Mesendoderm (in vitro differentiated cells): Measurements from ENCODE around the gene MAN2B2.

Experiments
- DNase-seq: peaks from one replicate; pipeline ENCODE4 v3.0.0; 2013
- H2AK5ac ChIP-seq: 2 replicates; pipeline ENCODE4 v1.6.1; 2013; ENCODE audit warnings: low read length, inconsistent platforms
- H2BK120ac ChIP-seq: 2 replicates; pipeline ENCODE4 v1.6.1; 2013; ENCODE audit warnings: low read depth, mild to moderate bottlenecking, low read length, moderate library complexity, mixed read lengths
- H2BK15ac ChIP-seq: replicated peaks from 2 replicates; pipeline ENCODE4 v1.6.1; 2013; ENCODE audit warnings: low read depth, mild to moderate bottlenecking, moderate library complexity
- H2BK5ac ChIP-seq: 2 replicates; pipeline ENCODE4 v1.6.1; 2013; ENCODE audit warnings: low read length, inconsistent platforms
- H3K18ac ChIP-seq: 2 replicates; pipeline ENCODE4 v1.6.1; 2013; ENCODE audit warnings: mild to moderate bottlenecking, low read length, mixed read lengths
- H3K23ac ChIP-seq: one replicate; pipeline ENCODE4 v1.6.1; 2013; ENCODE audit warnings: low read length
- H3K27ac ChIP-seq: 2 replicates; pipeline ENCODE4 v1.5.1; 2013; ENCODE audit warnings: low read depth, mild to moderate bottlenecking, inconsistent platforms, low read length, moderate library complexity
- H3K27me3 ChIP-seq: 2 replicates; pipeline ENCODE4 v1.6.1; 2013; ENCODE audit warnings: low read length, control low read depth, mild to moderate bottlenecking, inconsistent platforms; ENCODE audit not compliant: insufficient read depth, poor library complexity
- H3K36me3 ChIP-seq: 2 replicates; pipeline ENCODE4 v1.6.1; 2013; ENCODE audit warnings: low read length, inconsistent platforms; ENCODE audit not compliant: control insufficient read depth, insufficient read depth
- H3K4ac ChIP-seq: one replicate; pipeline ENCODE4 v1.6.1; 2013; ENCODE audit warnings: low read depth, mild to moderate bottlenecking, low read length, moderate library complexity
- H3K4me1 ChIP-seq: 2 replicates; pipeline ENCODE4 v1.6.1; 2013; ENCODE audit warnings: low read depth, low read length, inconsistent platforms; ENCODE audit not compliant: control insufficient read depth
- H3K4me2 ChIP-seq: 2 replicates; pipeline ENCODE4 v1.6.1; 2013; ENCODE audit warnings: low read length
- H3K4me3 ChIP-seq: 2 replicates; pipeline ENCODE4 v1.5.1; 2013; ENCODE audit warnings: mild to moderate bottlenecking, low read length
- H3K56ac ChIP-seq: one replicate; pipeline ENCODE4 v1.6.1; 2013; ENCODE audit warnings: low read length
- H3K79me1 ChIP-seq: 2 replicates; pipeline ENCODE4 v1.6.1; 2013; ENCODE audit warnings: low read length, inconsistent platforms
- H3K79me2 ChIP-seq: 2 replicates; pipeline ENCODE4 v1.6.1; 2013; ENCODE audit warnings: mild to moderate bottlenecking, low read length; ENCODE audit not compliant: control insufficient read depth, insufficient read depth
- H3K9ac ChIP-seq: 2 replicates; pipeline ENCODE4 v1.6.1; 2013; ENCODE audit warnings: low read length, inconsistent platforms
- H4K5ac ChIP-seq: one replicate; pipeline ENCODE4 v1.6.1; 2013; ENCODE audit warnings: low read length
- H4K8ac ChIP-seq: one replicate; pipeline ENCODE4 v1.6.1; 2013; ENCODE audit warnings: low read depth, mild to moderate bottlenecking, control low read depth, low read length, moderate library complexity
- WGBS: extraction: QIAGEN DNeasy Blood & Tissue Kit; methylation state at CpG from one replicate; pipeline ENCODE4 v1.1.7; 2013; ENCODE audit warnings: low lambda C conversion rate, missing lambda C conversion rate; ENCODE audit not compliant: insufficient coverage; ENCODE audit errors: extremely low coverage; 5-methylcytosine and 5-hydroxymethylcytosine counted together

MAN2B2 gene

DNA sequence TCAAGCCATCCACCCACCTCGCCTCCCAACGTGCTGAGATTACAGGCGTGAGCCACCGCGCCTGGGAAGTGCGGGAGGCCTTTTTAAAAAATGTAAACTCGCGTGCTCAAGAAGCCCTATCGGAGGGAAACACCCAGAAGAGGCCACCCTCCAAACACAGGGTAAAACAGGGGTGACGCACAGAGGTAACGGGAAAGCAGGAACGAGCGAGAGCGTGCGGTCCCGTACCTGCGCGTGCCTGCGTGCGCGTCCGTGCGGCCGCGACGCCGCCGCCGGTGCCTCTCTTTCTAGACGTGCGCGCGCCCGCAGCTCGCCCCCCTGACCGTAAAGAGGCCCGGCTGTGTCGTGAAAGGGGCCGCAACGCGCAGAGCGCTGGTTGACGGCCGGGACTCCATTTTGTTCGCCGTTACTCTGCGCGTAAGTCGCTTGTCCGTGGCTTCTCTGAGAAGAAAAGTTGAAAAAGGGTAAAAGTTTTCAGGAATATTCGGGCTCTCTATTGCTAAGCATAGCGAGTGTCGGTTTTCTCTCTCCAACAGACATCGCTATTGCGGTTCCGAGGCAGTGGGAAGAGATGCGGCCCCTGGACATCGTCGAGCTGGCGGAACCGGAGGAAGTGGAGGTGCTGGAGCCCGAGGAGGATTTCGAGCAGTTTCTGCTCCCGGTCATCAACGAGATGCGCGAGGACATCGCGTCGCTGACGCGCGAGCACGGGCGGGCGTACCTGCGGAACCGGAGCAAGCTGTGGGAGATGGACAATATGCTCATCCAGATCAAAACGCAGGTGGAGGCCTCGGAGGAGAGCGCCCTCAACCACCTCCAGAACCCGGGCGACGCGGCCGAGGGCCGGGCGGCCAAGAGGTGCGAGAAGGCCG, 65.5 kb downstream of the MAN2B2 start, which contains the start of gene MRFAP1:
Gene MRFAP1 (plus strand): TSS at position 394 of the 872 bp plus-strand sequence. CDS start 178 bp downstream, at position 572.
- H3K4me2 ChIP-seq, result peak within 1 kb of the TSS; percentile 91
- peaks cover 3% of the 10 kb centered on the region for H3K4me1 ChIP-seq
- peaks cover 2% of the 10 kb centered on the region for H3K36me3 ChIP-seq
- peak within 1 kb of the TSS; percentile 98 for H3K4me3 ChIP-seq
- H2BK120ac ChIP-seq, result no peak within 1 kb of the TSS
- WGBS, result no CpG with 5 or more reads among the region's 90 CpGs
- H3K9ac ChIP-seq, result peak within 1 kb of the TSS; percentile 99
- peak; percentile 97 for DNase-seq
- H3K23ac ChIP-seq, result no peak within 1 kb of the TSS
- H4K8ac ChIP-seq, result no peak within 1 kb of the TSS
- peak within 1 kb of the TSS; percentile 97 for H3K56ac ChIP-seq
- peak within 1 kb of the TSS; percentile 18 for H3K4ac ChIP-seq
- peak within 1 kb of the TSS; percentile 79 for H2BK5ac ChIP-seq
- H4K5ac ChIP-seq, result no peak within 1 kb of the TSS
- H3K79me1 ChIP-seq, result peaks cover 11% of the 10 kb centered on the region
- peaks cover 22% of the 10 kb centered on the region for H3K79me2 ChIP-seq
- H3K27ac ChIP-seq, result peak within 1 kb of the TSS; percentile 85
- peak within 1 kb of the TSS; percentile 75 for H3K18ac ChIP-seq
- H2BK15ac ChIP-seq, result no peak within 1 kb of the TSS
- H3K27me3 ChIP-seq, result no peaks in the 10 kb centered on the region
- peak within 1 kb of the TSS; percentile 22 for H2AK5ac ChIP-seq

DNA sequence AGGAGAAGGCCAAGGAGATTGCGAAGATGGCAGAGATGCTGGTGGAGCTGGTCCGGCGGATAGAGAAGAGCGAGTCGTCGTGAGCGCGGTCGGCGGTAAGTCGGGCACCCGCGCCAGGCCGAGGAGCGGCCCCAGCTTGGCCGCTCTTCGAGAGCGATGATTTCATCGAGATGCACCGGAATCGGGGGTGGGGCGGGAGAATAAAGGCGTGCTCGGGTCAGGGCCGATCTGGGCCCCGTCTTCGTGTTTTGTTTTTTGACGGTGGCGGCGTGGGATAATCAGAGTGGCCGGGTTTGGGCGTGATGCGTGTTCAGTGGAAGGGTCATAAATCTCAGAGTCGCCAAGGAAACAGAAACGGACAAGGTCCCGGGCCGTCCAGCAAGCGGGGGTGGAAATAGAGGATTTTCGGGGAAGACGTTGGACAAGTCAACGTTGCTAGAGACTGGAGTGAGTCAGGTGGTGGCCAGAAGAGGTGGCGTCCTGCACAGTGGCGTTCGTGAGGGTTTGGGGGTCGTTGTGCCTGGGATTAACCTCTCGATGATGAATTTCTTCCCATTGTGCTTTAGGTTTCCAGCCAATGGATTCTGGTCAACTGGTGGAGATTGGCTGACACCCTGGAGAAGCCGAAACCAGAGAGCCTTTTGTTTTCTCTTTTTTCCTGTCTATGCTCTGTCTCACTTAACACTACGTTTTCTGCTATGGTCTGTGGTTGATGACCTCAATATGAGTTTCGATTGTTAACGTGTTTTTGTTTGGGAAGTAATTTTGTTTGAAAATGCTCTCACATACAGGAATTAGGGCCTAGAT, 66.4 kb downstream of the MAN2B2 start:
- H3K9ac ChIP-seq, result peak overlapping the region; percentile 99
- H2BK15ac ChIP-seq, result no peak overlapping the region
- peaks cover 11% of the 10 kb centered on the region for H3K79me1 ChIP-seq
- peak overlapping the region; percentile 22 for H2AK5ac ChIP-seq
- H2BK120ac ChIP-seq, result no peak overlapping the region
- no peaks in the 10 kb centered on the region for H3K27me3 ChIP-seq
- no peak overlapping the region for H3K23ac ChIP-seq
- peak; percentile 53 for DNase-seq
- H3K36me3 ChIP-seq, result peaks cover 2% of the 10 kb centered on the region
- no peak overlapping the region for H3K18ac ChIP-seq
- H3K56ac ChIP-seq, result peak overlapping the region; percentile 97
- peak overlapping the region; percentile 85 for H3K27ac ChIP-seq
- no CpG with 5 or more reads among the region's 50 CpGs for WGBS
- H3K4ac ChIP-seq, result peak overlapping the region; percentile 18
- no peak overlapping the region for H2BK5ac ChIP-seq
- H4K8ac ChIP-seq, result no peak overlapping the region
- peaks cover 22% of the 10 kb centered on the region for H3K79me2 ChIP-seq
- peak overlapping the region; percentile 98 for H3K4me3 ChIP-seq
- H3K4me2 ChIP-seq, result peak overlapping the region; percentile 91
- H4K5ac ChIP-seq, result no peak overlapping the region
- peaks cover 3% of the 10 kb centered on the region for H3K4me1 ChIP-seq

DNA sequence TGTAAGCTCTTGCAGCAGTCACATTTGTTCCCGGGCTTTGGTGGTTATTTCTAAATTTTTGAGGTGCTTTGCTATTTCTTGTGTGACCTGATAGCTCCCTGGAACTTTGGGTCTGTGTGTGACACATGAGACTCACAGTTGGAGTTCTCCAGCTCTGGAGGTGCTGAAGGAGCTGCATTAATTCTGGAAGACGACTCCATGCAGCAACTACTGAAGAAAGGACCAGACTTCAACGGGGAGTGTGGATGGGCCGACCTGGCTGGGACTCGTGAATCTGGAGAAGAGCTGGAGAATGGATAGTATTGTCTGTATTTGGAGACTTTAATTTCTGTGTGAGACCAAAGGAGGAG, 67.0 kb downstream of the MAN2B2 start:
- no peak overlapping the region for H2BK120ac ChIP-seq
- peaks cover 2% of the 10 kb centered on the region for H3K36me3 ChIP-seq
- H4K5ac ChIP-seq, result no peak overlapping the region
- H3K4me2 ChIP-seq, result peak overlapping the region; percentile 91
- no peak overlapping the region for H3K18ac ChIP-seq
- no peak overlapping the region for H2AK5ac ChIP-seq
- H3K27me3 ChIP-seq, result no peaks in the 10 kb centered on the region
- H3K56ac ChIP-seq, result peak overlapping the region; percentile 97
- H3K4me1 ChIP-seq, result peaks cover 3% of the 10 kb centered on the region
- no peak overlapping the region for H3K27ac ChIP-seq
- peaks cover 22% of the 10 kb centered on the region for H3K79me2 ChIP-seq
- no peak overlapping the region for H3K23ac ChIP-seq
- H4K8ac ChIP-seq, result no peak overlapping the region
- H2BK5ac ChIP-seq, result no peak overlapping the region
- H3K4ac ChIP-seq, result no peak overlapping the region
- peak overlapping the region; percentile 99 for H3K9ac ChIP-seq
- peaks cover 11% of the 10 kb centered on the region for H3K79me1 ChIP-seq
- peak overlapping the region; percentile 98 for H3K4me3 ChIP-seq
- no peak overlapping the region for H2BK15ac ChIP-seq
- WGBS, result no CpG with 5 or more reads among the region's 5 CpGs
- no peak for DNase-seq

DNA sequence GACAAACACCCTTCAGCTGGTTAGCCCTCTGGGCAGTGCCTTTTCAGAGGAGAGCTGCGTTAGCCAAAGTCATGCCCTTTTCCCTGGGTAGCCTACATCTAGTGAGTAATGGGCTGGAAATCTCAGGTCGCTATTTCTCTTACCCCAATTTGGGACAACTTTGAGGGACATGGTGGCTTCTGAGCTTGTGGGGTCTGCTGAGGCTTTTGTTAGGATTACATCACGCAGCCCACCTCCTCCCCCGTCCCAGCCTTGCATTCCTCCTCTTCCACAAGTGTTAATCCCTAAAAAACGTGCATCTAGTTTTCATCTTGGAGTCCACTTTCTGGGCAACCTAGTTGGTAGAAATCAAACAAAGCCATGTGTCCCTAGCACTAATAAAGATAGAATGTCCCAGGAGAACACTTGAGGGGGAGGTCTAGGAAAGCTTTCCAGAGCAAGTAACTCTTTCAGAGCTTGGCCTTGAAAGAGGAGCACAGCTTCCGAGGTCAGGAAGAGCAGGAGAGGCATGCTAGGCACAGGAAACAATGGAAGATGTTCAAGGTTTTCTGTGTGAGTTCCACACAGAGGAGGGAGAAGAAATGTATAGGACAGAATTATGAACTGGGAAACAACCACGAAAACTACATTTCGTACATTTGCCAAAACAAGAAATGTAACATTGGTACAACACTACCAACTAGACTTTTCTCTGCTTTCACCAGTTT, 68.3 kb downstream of the MAN2B2 start:
- Histone ChIP-seq H3K18ac (no peak overlapping the region), H3K27ac (no peak overlapping the region)

GRCh38 chr4:6644792-6645530, 70.0 kb downstream of the MAN2B2 start:
- Histone ChIP-seq H4K8ac (no peak overlapping the region), H3K23ac (no peak overlapping the region), H3K36me3 (peaks cover 2% of the 10 kb centered on the region), H2AK5ac (no peak overlapping the region), H3K27ac (no peak overlapping the region), H3K9ac (no peak overlapping the region), H2BK5ac (no peak overlapping the region), H4K5ac (no peak overlapping the region), H3K27me3 (no peaks in the 10 kb centered on the region), H3K79me2 (peaks cover 22% of the 10 kb centered on the region), H2BK15ac (no peak overlapping the region), H3K18ac (no peak overlapping the region), H2BK120ac (no peak overlapping the region), H3K4me3 (no peak overlapping the region), H3K4ac (no peak overlapping the region), H3K79me1 (peaks cover 11% of the 10 kb centered on the region), H3K4me2 (no peak overlapping the region), H3K4me1 (peaks cover 3% of the 10 kb centered on the region), H3K56ac (no peak overlapping the region)
- WGBS, result no CpG with 5 or more reads among the region's 5 CpGs
- DNase-seq, result no peak

More for the DNA sequence above, 68.3 kb downstream of the MAN2B2 start:
- Histone ChIP-seq H4K8ac (no peak overlapping the region), H3K4me3 (no peak overlapping the region), H3K79me2 (peaks cover 22% of the 10 kb centered on the region), H3K56ac (no peak overlapping the region), H2BK5ac (no peak overlapping the region), H3K4ac (no peak overlapping the region), H3K27me3 (no peaks in the 10 kb centered on the region), H3K4me2 (no peak overlapping the region), H3K9ac (no peak overlapping the region), H3K23ac (no peak overlapping the region), H3K36me3 (peaks cover 2% of the 10 kb centered on the region), H3K79me1 (peaks cover 11% of the 10 kb centered on the region), H2BK120ac (no peak overlapping the region), H3K4me1 (peaks cover 3% of the 10 kb centered on the region), H2AK5ac (no peak overlapping the region), H2BK15ac (no peak overlapping the region), H4K5ac (no peak overlapping the region)
- no CpG with 5 or more reads among the region's 8 CpGs for WGBS
- DNase-seq, result no peak
